Measurements from ENCODE around the gene LSM14A. TPM values are rescaled to one million over a fixed set of nuclear protein-coding genes. Genes with fewer than 3 reads are reported as not detected.

The LSM14A gene
- total RNA-seq, 1 experiment from 2014 or later, result 199 TPM

- WGBS (ENCODE audit: extremely low coverage, insufficient read length, low lambda C conversion rate), result no CpG with 5 or more reads among the region's 18 CpGs
Observed at GRCh38 chr19:34236035-34236987, 64.0 kb downstream of the LSM14A start.

More at GRCh38 chr19:34236035-34236987, 64.0 kb downstream of the LSM14A start:
- Histone ChIP-seq H4K91ac (ENCODE audit: insufficient read length, low read depth, low read length) (no peak overlapping the region), H4K5ac (ENCODE audit: insufficient read length, low read depth, low read length) (no peak overlapping the region), H3K27me3 (ENCODE audit: insufficient read depth, low read length) (no peaks in the 10 kb centered on the region), H3K79me1 (ENCODE audit: insufficient read depth, low read depth, low read length, poor library complexity, severe bottlenecking) (no peaks in the 10 kb centered on the region), H4K8ac (replicated peaks; ENCODE audit: insufficient read length, low read depth, low read length) (no peak overlapping the region), H3K23me2 (ENCODE audit: insufficient read length, low read depth, low read length, poor library complexity, severe bottlenecking) (no peaks in the 10 kb centered on the region), H3K4ac (ENCODE audit: low read depth, low read length) (no peak overlapping the region), H3T11ph (ENCODE audit: low read length) (no peak overlapping the region), H2AFZ (ENCODE audit: low read length) (no peak overlapping the region), H3K14ac (ENCODE audit: insufficient read depth, low read length) (no peak overlapping the region), H3K9me3 (ENCODE audit: control insufficient read depth, low read depth, low read length) (no peaks in the 10 kb centered on the region), H3K27ac (ENCODE audit: insufficient read length, low read depth, low read length) (no peak overlapping the region), H2BK120ac (ENCODE audit: low read depth, low read length, poor library complexity, severe bottlenecking) (no peak overlapping the region), H2AK5ac (ENCODE audit: insufficient read length, low read length) (no peak overlapping the region), H3K9ac (ENCODE audit: extremely low read depth, insufficient read length, low read length) (no peak overlapping the region), H2BK20ac (ENCODE audit: low read depth, low read length, poor library complexity, severe bottlenecking) (no peak overlapping the region), H2BK12ac (ENCODE audit: insufficient read length, low read depth, low read length) (no peak overlapping the region), H3K23ac (ENCODE audit: insufficient read length, low read depth, low read length) (no peak overlapping the region), H3K18ac (ENCODE audit: insufficient read length, low read depth, low read length) (no peak overlapping the region), H3K56ac (ENCODE audit: insufficient read length, low read depth, low read length) (no peak overlapping the region), H3K4me1 (ENCODE audit: insufficient read depth, low read length) (peaks cover under 1% of the 10 kb centered on the region; the same call in 1 of the 2 replicates), H2BK5ac (ENCODE audit: insufficient read length, low read length) (no peak overlapping the region), H3K79me2 (ENCODE audit: insufficient read depth, low read length) (no peaks in the 10 kb centered on the region), H3K4me2 (ENCODE audit: insufficient read depth, insufficient read length, low read length) (no peak overlapping the region), H4K20me1 (ENCODE audit: control insufficient read depth, insufficient read depth, insufficient read length) (no peaks in the 10 kb centered on the region), H2BK15ac (ENCODE audit: low read depth, low read length) (no peak overlapping the region)
- Mint-ChIP-seq H3K27ac (peak overlapping the region in 2 of 3 experiments; percentile 39 to 92; a peak in 5 of 7 replicates), H3K36me3 (ENCODE audit: insufficient read depth in 1 of 3, low read depth in 3 of 3) (peaks cover 0 to 8% (median 0%) of the 10 kb centered on the region in 3 experiments; a peak in 2 of 7 replicates), H3K4me3 (no peak overlapping the region), H3K4me1 (peaks cover 35 to 43% of the 10 kb centered on the region in 2 experiments), H3K9me3 (no peaks in the 10 kb centered on the region), H3K27me3 (ENCODE audit: low read depth) (no peaks in the 10 kb centered on the region)
- TF ChIP-seq, protein P1, sequence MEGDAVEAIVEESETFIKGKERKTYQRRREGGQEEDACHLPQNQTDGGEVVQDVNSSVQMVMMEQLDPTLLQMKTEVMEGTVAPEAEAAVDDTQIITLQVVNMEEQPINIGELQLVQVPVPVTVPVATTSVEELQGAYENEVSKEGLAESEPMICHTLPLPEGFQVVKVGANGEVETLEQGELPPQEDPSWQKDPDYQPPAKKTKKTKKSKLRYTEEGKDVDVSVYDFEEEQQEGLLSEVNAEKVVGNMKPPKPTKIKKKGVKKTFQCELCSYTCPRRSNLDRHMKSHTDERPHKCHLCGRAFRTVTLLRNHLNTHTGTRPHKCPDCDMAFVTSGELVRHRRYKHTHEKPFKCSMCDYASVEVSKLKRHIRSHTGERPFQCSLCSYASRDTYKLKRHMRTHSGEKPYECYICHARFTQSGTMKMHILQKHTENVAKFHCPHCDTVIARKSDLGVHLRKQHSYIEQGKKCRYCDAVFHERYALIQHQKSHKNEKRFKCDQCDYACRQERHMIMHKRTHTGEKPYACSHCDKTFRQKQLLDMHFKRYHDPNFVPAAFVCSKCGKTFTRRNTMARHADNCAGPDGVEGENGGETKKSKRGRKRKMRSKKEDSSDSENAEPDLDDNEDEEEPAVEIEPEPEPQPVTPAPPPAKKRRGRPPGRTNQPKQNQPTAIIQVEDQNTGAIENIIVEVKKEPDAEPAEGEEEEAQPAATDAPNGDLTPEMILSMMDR (conservative IDR thresholded peaks at IDR 0.05), result no peak
- DNase-seq, result no peak

Measured in H9 (cell line).